HUES6 (cell line): Measurements from ENCODE around the gene PLCH2.

Experiments
- H3K27ac ChIP-seq: 2 replicates; pipeline ENCODE4 v1.7.0; 2013; ENCODE audit warnings: low read depth, mild to moderate bottlenecking, low read length, inconsistent platforms
- H3K27me3 ChIP-seq: 2 replicates; pipeline ENCODE4 v1.6.1; 2013; ENCODE audit warnings: low read length; ENCODE audit not compliant: control insufficient read depth, insufficient read depth
- H3K36me3 ChIP-seq: 2 replicates; pipeline ENCODE4 v1.6.1; 2013; ENCODE audit warnings: low read length; ENCODE audit not compliant: control insufficient read depth, insufficient read depth
- H3K4me1 ChIP-seq: 2 replicates; pipeline ENCODE4 v1.6.1; 2013; ENCODE audit warnings: low read length; ENCODE audit not compliant: control insufficient read depth, insufficient read depth
- H3K4me3 ChIP-seq: 2 replicates; pipeline ENCODE4 v1.5.1; 2013; ENCODE audit warnings: low read depth, low read length
- H3K9ac ChIP-seq: one replicate; pipeline ENCODE4 v1.6.1; 2013; ENCODE audit warnings: mild to moderate bottlenecking, low read length
- H3K9me3 ChIP-seq: 2 replicates; pipeline ENCODE4 v1.6.1; 2013; ENCODE audit warnings: low read depth, low read length; ENCODE audit not compliant: control insufficient read depth, insufficient read depth

PLCH2 gene

DNA sequence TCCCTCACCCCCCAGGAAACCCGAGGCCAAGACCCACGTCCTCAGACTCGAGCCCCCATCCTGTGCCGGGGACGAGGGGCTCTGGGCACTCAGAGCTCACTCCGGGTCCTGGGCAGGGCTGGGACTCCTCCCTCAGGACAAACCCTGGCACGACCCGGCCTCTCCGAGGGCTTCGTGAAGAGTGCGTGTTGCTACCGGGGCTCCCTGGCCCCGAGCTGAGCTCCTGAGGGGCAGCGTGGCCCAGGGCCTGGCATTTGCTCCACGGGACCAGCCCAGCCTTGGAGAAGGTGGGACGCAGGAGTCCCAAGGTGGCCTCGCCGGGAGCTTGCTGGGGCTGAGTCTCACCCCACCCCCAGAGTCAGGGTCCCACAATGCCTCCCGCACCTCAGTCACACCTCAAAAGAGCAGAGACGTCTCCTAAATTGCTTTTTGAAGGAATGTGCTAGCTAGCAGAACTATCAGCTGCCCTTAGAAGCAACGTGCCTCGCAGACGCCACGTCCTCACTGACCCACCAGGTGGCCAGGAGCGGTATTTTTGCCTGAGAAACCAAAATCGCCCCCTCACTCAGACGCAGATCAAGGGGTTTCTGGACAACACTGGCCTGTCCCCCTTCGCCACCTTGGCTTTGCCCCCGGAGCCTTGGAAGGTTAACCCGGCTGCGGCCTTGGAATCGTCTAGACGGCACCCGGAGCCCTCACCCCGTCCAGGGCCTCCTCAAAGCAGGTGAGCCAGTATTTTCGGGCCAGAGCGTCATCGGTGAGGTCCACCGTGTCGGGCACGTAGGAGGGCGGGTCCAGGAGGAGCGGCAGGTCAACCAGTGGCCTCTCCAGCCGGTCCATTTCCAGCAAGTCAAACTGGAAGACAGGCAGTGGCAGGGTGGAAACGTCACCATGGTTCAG is 39.0 kb downstream of the PLCH2 start:
- Histone ChIP-seq H3K27me3 (no peaks in the 10 kb centered on the region), H3K4me3 (no peak overlapping the region), H3K4me1 (no peaks in the 10 kb centered on the region), H3K9ac (no peak overlapping the region), H3K27ac (no peak overlapping the region), H3K9me3 (no peaks in the 10 kb centered on the region), H3K36me3 (peaks cover 98% of the 10 kb centered on the region)

DNA sequence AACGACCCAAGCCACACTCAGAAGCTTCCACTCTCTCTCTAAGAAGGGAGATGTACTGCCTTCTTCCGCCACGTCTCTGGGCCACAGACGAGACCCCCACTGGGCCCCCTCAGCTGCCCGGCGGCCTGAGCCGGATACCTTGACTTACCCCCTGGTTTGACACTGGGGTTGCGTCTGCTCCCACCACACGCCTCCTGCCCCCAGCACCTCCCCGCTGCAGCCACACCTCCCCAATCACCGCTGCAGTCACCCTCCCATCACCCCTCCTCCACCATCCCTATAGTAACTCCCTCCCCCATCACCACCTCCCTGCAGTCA is 39.6 kb downstream of the PLCH2 start:
- no peak overlapping the region for H3K27ac ChIP-seq
- H3K4me3 ChIP-seq, result no peak overlapping the region
- no peaks in the 10 kb centered on the region for H3K27me3 ChIP-seq
- H3K9ac ChIP-seq, result no peak overlapping the region
- H3K4me1 ChIP-seq, result no peaks in the 10 kb centered on the region
- no peaks in the 10 kb centered on the region for H3K9me3 ChIP-seq
- H3K36me3 ChIP-seq, result peaks cover 96% of the 10 kb centered on the region

DNA sequence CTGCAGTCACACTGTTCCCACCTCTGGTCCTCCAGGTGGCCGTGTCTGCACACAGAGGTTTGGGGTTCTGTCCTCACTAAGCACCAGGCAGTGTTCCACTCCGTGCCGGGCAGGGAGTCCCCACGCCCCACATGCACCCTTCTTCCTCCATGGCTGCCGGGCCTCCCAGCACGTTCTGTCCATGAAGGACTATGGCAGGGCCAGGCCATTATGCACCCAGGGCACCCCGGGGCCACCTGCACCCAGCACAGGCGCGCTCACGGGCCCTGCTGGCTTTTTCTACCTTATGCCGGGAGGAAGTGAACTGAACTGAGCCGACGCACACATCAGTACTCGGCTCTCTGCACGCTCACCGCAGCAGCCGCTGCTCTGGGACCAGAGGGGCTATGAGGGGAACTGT is 40.0 kb downstream of the PLCH2 start:
- Histone ChIP-seq H3K4me3 (no peak overlapping the region), H3K27me3 (no peaks in the 10 kb centered on the region), H3K9me3 (no peaks in the 10 kb centered on the region), H3K4me1 (no peaks in the 10 kb centered on the region), H3K9ac (no peak overlapping the region), H3K27ac (no peak overlapping the region), H3K36me3 (peaks cover 96% of the 10 kb centered on the region)

DNA sequence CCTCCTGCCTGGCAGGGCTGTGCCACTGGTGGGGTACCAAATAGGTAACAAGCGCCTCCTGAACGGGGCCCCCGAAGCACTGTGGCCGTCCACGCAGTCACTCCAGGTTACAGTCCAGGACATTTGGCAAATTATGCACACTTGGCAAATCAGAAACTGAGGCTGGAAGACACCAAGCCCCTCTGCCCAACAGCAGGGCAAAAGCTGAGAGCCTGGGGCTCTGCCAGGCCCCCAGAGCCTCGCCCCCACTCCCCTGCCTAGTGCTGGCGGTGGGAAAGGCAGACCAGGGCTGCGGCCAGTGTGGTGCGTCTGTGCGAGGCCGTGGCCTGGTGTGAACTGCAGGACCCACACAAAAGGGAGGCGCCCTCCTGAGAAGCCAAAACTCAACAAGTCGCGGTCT is 40.9 kb downstream of the PLCH2 start:
- Histone ChIP-seq H3K36me3 (peaks cover 93% of the 10 kb centered on the region), H3K27ac (no peak overlapping the region), H3K4me3 (no peak overlapping the region), H3K9me3 (no peaks in the 10 kb centered on the region), H3K9ac (no peak overlapping the region), H3K4me1 (no peaks in the 10 kb centered on the region), H3K27me3 (no peaks in the 10 kb centered on the region)

DNA sequence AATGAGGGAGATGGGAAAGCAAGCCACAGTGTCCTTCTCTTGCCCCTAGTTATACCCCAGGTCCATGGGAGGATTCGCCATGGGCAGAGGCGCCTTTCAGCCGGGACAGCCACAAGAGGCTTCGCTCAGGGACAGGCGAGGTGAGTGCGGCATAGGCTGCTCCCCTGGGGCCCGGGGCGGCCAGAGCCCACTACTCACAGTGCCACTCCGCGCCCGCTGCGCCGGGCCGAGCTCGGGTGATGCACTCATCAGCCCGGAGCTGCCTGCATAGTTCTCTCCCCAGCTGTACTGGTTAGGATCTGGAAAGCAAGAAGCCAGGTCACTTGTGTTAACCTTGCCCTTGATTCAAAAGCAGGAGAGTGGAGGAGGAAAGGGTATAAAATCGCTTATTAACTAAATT is 41.9 kb downstream of the PLCH2 start:
- H3K36me3 ChIP-seq, result peaks cover 83% of the 10 kb centered on the region
- H3K9ac ChIP-seq, result no peak overlapping the region
- no peaks in the 10 kb centered on the region for H3K27me3 ChIP-seq
- H3K27ac ChIP-seq, result no peak overlapping the region
- no peak overlapping the region for H3K4me3 ChIP-seq
- H3K4me1 ChIP-seq, result no peaks in the 10 kb centered on the region
- H3K9me3 ChIP-seq, result no peaks in the 10 kb centered on the region

DNA sequence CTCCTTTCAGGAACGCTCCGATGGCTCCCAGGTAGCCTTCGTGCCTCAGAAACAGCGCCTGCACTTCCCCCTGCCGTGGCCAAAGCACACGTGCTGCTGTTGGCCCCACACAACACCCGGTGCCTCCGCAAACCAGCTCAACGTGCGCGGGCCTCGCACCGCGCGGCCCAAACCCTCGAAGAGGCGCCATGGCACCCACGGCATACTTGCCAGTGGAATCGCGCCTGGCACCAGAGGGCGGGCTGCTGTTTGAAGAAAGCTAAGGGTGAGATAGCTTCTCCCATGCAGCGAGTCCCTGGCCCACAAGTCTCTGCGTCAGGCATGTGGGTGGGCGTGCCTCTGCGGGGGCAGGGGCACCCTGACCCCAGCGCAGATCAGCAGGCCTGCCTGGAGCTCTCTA is 42.4 kb downstream of the PLCH2 start:
- peaks cover 77% of the 10 kb centered on the region for H3K36me3 ChIP-seq

DNA sequence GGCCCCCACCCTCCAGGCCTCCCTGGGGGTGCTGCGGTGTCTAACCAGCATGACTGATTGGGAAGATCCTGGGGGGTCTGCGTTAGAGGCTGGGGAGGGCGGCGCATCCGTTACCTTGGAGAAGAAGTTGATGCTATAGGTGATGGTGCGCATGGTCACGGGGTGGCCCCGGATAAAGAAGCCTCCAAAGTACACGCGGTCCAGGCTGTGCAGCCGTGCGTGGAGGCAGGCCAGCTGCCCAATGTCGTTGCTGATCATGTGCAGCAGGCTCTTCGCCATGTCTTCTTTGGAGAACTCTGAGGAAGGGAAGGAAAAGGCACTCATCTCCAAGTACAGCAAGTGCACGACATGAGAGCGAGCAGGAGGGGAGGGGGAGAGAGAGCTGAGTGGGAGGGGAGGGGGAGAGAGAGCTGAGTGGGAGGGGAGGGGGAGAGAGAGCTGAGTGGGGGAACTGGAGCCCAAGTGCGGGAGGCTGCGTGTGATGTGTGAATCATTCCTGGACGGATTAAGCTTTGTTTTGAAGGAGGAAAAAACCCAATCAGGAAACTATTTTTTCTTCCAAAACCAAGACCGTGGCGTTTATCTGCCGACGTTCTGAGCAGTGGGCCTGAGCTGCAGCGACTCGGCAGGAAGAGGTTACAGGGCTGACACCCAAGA is 43.1 kb downstream of the PLCH2 start:
- Histone ChIP-seq H3K4me1 (peaks cover 7% of the 10 kb centered on the region; the same call in 1 of the 2 replicates), H3K27me3 (no peaks in the 10 kb centered on the region), H3K9me3 (no peaks in the 10 kb centered on the region), H3K4me3 (no peak overlapping the region), H3K36me3 (peaks cover 71% of the 10 kb centered on the region), H3K27ac (no peak overlapping the region), H3K9ac (no peak overlapping the region)

More for the DNA sequence above, 42.4 kb downstream of the PLCH2 start:
- Histone ChIP-seq H3K4me1 (0 out of 2 replicates have a peak, but pooled peaks cover under 1% of the 10 kb centered on the region), H3K9ac (no peak overlapping the region), H3K27ac (no peak overlapping the region), H3K9me3 (no peaks in the 10 kb centered on the region), H3K4me3 (no peak overlapping the region), H3K27me3 (no peaks in the 10 kb centered on the region)

DNA sequence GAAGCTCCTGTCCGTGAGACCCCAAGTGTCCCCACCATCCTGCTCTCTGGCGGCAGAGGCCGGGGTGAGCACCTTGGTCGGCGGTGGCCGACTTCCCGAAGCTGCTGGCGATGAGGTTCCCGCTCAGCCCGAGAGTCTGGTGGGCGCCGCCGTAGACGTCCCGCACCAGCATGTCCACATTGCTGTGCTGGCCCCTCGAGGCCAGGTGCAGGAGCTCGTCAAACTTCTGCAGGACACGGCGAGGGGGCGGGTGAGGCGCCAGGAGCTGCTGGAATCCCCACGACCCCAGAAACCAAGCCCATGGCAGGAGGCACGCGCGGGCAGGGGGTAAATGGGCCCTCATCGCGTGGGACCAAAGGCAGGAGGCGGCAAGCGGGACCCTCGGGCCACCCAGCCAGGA is 43.6 kb downstream of the PLCH2 start:
- Histone ChIP-seq H3K4me3 (no peak overlapping the region), H3K36me3 (peaks cover 68% of the 10 kb centered on the region), H3K9ac (no peak overlapping the region), H3K4me1 (peaks cover 9% of the 10 kb centered on the region; the same call in 1 of the 2 replicates), H3K9me3 (no peaks in the 10 kb centered on the region), H3K27me3 (no peaks in the 10 kb centered on the region), H3K27ac (no peak overlapping the region)

DNA sequence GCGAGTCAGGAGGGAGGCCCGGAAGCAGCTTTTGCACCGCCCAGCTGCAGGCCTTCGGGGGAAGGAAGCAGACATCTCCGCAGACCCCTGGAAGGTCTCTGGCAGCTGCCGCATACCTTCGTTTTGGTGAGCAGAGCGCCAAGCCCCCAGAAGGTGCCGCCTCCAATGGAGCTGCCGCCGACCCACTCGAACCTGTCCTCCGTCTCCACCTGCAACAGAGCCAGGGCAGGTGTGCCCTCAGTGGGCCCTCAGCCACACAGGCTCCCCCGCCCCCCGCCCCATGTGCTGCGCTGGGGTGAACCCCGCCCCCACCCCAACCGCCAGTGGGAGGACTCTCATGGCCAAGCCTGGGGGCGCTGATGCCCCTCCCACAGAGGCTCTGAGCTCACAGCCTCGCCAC is 44.1 kb downstream of the PLCH2 start:
- H3K9me3 ChIP-seq, result no peaks in the 10 kb centered on the region
- H3K4me1 ChIP-seq, result peaks cover 13% of the 10 kb centered on the region; the same call in 1 of the 2 replicates
- H3K36me3 ChIP-seq, result peaks cover 63% of the 10 kb centered on the region
- H3K27ac ChIP-seq, result no peak overlapping the region
- H3K4me3 ChIP-seq, result no peak overlapping the region
- no peaks in the 10 kb centered on the region for H3K27me3 ChIP-seq
- no peak overlapping the region for H3K9ac ChIP-seq

DNA sequence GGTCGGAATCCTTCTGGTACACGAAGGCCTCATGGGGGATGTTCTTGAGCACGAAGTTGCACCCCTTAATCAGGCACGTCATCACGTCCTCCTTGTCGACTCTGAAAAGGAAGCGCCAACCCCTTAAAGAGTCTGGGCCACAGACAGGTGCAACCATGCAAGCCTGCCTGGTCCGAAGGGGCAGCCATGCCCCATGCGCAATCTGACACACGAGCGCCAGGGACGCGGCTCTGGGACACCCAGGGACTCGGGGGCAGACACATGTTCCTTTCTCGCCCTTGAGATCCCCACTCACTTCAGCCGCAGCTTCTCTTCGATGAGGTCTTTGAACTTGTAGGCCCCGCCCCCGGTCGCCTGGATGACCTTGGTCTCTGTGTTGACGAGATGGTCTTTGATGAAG is 44.7 kb downstream of the PLCH2 start:
- H3K27me3 ChIP-seq, result no peaks in the 10 kb centered on the region
- H3K4me3 ChIP-seq, result no peak overlapping the region
- H3K9me3 ChIP-seq, result no peaks in the 10 kb centered on the region
- peaks cover 13% of the 10 kb centered on the region; the same call in 1 of the 2 replicates for H3K4me1 ChIP-seq
- H3K36me3 ChIP-seq, result peaks cover 57% of the 10 kb centered on the region
- no peak overlapping the region for H3K9ac ChIP-seq
- H3K27ac ChIP-seq, result no peak overlapping the region

DNA sequence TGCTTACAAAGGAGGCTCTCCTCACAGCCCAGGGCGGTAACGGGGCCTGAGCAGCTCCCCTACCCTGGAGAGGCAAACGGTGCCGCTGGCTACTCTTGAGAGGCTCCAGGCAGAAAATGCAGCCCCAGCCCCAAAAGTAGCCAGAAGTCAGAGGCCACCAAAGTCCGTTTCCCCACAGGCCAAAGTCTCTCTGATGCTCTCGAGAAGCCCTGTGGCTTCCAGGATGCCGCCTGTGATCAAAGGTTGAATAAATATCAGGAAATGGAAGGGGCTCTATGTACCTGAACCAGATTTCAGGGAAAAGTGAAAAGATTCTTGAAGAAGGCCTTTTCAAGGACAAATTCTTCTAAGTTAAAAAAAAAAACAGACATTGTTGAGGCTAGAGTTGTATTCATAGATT is 46.1 kb downstream of the PLCH2 start:
- H3K27ac ChIP-seq, result no peak overlapping the region
- H3K27me3 ChIP-seq, result peaks cover 7% of the 10 kb centered on the region
- H3K4me3 ChIP-seq, result no peak overlapping the region
- H3K9me3 ChIP-seq, result no peaks in the 10 kb centered on the region
- H3K36me3 ChIP-seq, result peaks cover 42% of the 10 kb centered on the region
- no peak overlapping the region for H3K9ac ChIP-seq
- peaks cover 19% of the 10 kb centered on the region for H3K4me1 ChIP-seq
